Ovary (tissue), 3 donors: ENCODE data around the gene EPB41L4B.

ENCODE experiments used
- EP300 ChIP-seq: sonication (generic); formaldehyde crosslinking; IDR thresholded peaks from one replicate; pipeline ENCODE4 v1.6.1; 2017; ENCODE audit warnings: antibody characterized with exemption
- POLR2A ChIP-seq: fragments of 450-650 bp; IDR thresholded peaks from one replicate; pipeline ENCODE4 v1.6.1; 2017; ENCODE audit warnings: antibody characterized with exemption, mild to moderate bottlenecking, moderate library complexity
- TF ChIP-seq, protein P1 (sequence below), 3 donors: fragments of 450-650 bp in 2 of 3; fragments of 200-600 bp in 1 of 3; IDR thresholded peaks; one replicate each; pipeline versions ENCODE4 v1.5.1 to v1.8.0; 2016 to 2022; ENCODE audit warnings: antibody characterized with exemption in 3 of 3, mild to moderate bottlenecking in 1 of 3
- donor health status: DM: no; HTN: no; CAD: no.

DNA sequence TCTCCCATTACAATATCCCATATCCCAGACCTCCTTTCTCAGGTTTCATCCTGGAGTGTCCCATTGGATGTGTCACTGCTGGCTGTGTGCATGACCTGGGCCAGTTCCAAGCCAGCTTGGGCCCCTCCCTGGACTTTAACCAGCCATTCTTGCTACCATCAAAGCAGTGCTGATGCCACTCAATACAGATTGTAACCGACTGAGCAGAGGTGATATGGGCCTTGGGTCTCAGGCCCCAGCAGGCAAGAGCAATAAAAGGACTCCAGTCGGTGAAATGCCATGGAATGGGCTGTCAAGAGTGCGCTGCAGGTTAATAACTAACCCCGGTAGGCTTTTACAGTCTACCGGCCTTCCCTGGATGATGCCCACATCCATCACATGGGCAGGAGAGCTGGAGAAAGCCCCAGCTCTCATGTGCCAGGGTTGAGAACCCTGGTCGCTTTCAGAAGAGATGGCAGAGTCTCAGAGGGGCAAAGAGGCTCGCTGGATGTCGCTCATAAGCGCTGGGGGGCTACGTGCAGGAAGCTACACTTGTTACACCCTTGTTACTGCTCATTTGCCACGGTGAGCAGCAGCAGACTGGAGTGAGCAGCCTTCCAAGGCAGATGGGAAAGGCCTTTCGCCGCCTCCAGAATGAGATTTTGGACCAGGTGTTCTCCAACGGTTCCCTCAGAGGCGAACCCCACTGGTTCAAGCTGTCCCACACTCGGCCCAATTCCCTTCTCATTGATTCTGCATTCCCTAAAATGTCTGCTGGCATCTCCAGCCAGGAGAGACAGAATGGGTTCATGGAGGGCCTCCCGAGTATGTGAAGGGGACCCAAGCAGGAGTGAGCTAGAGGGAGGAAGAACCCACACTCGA lies 13.2 kb downstream of the EPB41L4B start:
- no peak for TF ChIP-seq POLR2A
- no peak for TF ChIP-seq EP300
- TF ChIP-seq, protein P1, sequence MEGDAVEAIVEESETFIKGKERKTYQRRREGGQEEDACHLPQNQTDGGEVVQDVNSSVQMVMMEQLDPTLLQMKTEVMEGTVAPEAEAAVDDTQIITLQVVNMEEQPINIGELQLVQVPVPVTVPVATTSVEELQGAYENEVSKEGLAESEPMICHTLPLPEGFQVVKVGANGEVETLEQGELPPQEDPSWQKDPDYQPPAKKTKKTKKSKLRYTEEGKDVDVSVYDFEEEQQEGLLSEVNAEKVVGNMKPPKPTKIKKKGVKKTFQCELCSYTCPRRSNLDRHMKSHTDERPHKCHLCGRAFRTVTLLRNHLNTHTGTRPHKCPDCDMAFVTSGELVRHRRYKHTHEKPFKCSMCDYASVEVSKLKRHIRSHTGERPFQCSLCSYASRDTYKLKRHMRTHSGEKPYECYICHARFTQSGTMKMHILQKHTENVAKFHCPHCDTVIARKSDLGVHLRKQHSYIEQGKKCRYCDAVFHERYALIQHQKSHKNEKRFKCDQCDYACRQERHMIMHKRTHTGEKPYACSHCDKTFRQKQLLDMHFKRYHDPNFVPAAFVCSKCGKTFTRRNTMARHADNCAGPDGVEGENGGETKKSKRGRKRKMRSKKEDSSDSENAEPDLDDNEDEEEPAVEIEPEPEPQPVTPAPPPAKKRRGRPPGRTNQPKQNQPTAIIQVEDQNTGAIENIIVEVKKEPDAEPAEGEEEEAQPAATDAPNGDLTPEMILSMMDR (IDR thresholded peaks at IDR 0.05) = no peak
